IPS-NIHi11 (cell line): ENCODE measurements around the gene TMEM119.
"Not testable (repeated sequence)": the region's sequence is repeated elsewhere in the genome, so short reads cannot be mapped to it uniquely, and the experiment has no call there.

Experiments
- DNase-seq: peaks from one replicate; pipeline ENCODE4 v3.0.0; 2012; ENCODE audit warnings: mixed read lengths, low spot score

The TMEM119 gene

DNA sequence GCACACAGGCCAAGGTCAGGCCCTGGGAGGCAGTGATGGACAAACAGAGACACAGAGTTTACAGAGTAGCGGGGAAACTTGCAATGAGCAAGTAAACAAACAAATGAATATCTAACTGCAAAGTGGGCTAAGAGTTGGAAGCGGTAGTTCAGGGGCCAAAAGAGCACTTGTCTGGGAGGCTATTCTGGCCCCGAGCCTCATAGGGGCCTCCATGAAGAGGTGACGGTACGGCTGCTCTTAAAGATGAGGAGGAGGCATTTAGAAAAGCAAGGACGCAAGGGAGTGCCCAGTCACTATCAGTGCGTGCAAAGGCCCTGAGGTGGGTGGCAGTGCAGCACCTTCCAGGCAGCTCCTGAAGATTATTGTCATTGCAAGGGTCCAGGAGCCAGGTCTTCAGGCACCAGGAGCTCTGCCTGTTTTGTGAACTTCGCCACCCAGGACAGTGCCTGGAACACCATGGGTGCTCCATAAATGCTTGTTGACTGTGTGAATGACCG is 4.4 kb upstream of the TMEM119 start:
- DNase-seq = no peak

GRCh38 chr12:108600702-108601007 is 2.8 kb upstream of the TMEM119 start:
- no peak for DNase-seq

- DNase-seq = no peak
Observed at GRCh38 chr12:108599948-108600701, 2.2 kb upstream of the TMEM119 start.

- no peak for DNase-seq
Observed at GRCh38 chr12:108599541-108599940, 1.7 kb upstream of the TMEM119 start.

DNA sequence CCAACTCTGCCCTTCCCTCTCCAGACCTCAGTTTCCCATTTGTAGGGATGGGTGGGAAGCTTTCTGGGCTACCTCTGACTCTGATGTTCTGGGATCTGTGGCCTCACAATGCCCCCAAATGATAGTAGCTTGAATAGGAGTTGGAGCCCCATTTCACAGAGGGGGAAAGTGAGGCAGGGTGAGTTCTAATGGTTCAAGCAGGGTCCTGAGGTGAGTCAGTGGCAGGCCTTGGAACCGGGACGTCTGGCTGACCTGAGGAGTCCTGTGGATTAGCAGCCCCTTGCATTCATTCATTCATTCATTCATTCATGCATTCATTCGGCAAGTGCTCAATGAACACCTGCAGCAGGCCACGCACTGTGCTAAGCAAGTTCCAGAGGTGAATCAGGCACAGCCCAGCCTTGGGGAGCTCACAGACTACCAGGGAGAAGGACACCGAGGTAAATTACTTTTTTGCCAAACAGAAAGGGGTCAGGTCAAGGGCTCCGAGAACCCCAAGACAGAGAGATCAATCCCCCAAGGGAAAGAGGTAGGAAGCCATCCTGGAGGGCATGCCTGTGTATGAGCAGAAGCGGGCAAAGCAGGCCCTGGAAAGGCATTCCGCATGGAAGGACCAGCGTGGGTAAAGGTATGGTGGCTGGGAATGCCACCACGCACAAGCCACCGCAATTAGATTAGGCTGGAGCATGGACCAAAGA is 818 bp upstream of the TMEM119 start:
- DNase-seq = no peak

- DNase-seq = no peak
Observed at GRCh38 chr12:108596854-108597558, 878 bp downstream of the TMEM119 start.

DNA sequence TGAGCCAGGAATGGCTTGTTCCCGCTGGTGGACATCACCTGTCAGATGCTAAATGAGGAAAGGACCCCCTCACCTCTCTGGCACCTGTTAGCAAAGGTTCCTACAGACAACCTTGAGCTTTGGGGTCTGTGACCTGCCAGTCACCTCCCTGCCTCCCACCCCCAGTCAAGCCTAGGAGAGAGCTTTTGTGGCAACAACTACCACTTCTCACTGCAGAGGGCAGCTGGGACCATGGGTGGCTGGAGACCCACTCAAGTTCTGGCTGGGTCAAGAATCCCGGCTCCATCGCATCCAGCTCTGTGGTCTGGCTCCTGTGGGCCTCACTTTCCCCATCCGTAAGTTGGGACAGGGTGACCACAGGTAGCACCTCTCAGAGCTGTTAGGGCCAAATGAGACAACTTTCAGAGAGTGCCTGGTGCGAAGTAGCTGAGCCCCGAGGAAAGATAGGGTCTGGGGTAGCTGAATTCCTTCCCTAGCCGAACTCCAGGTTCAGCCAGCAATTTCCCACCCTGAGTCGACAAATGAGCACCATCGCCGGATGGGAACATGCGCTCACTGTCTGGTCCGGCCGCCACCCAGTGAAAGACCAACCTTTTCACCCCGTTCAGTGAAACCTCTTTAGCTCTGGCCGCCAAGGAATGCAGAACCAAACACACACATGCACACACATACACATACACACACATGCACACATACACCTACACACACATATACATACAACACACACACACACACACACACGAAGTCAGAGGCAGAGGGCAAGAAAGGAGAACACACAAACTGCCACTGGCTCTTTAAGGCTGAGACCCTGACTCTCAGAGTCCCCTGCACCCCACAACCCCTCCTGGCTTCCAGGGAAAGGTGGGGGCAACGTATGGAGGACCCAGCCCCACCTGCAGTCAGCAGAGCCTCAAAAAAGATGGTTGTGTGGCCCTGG is 1.9 kb downstream of the TMEM119 start:
- no peak for DNase-seq

GRCh38 chr12:108594960-108595710 is 2.7 kb downstream of the TMEM119 start:
- DNase-seq = no peak

- no peak for DNase-seq
Observed at GRCh38 chr12:108594323-108594903, 3.5 kb downstream of the TMEM119 start.

DNA sequence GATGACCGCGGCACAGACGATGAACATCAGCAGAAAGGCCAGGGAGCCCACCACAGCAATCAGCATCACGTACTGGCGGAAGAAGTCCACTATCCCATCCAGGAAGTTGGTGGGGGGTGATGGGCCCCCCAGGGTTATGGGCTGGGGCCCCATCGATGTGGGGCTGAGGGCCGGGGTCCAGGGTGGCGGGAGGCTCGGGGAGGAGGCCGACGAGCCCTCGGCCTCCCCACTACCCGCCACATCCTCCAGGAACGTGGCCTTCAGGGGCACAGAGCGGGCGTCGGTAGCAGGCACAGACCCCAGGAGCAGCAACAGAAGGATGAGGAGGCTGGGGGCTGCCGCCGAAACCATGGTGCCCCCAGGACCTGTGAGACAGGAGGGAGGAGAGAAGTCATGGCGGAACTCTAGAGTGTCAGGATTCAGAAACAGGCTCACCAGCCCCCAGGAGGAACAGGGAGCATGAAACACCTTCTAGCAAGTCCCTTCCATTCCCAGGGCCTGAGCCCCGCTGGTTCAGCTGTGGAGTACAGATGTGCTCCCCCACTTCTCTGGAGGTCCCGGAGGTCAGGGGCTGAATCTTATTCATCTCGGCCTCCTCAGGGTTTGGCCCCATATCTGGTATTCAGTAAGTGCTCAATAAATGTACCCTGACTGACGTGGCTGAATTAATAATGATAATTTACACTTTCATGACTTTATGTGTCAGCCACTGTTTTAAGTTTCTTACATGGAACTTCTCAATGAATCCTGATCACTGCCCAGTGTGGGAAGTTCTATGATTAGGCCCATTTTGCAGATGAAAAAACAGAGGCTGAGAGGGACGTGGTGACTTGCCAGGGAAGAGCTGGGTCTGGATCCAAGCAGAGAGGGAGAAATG is 5.6 kb downstream of the TMEM119 start:
- DNase-seq = no peak

DNA sequence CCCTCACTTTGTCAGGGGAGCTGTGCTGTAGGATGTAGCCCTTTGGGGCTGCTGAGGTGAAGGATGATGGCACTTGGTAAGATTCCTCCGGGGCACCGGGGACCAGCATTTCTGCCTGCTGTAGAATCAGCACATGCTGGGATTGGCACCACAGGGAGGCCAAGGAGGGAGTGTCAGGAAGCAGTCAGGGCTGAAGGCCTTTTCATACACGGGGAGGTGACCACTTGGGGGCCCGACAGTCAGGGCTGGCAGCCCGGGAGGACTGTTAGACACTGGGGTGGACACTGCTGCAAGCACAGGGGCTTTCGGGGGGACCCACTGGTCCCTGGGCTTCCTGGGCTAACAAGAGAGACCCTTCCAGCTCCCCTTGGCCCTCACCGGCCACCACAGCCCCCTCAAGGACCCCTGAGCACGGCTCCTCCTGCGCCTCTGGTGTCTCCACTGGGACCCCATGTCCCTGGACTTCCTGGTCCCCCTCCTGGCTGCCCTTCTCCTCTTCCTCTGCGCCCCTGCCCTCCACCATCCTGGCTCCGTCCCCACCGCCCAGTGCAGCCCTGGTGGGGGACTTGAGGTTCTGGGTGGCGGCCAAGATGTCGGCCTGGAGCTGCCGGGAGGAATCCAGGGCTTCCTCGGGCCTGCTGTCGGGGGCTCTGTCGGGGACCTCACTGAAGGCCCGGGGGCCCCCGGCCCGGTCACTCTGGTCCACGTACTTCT is 6.5 kb downstream of the TMEM119 start:
- DNase-seq = no peak

GRCh38 chr12:108590463-108590862 is 7.4 kb downstream of the TMEM119 start:
- DNase-seq = not testable (repeated sequence)

DNA sequence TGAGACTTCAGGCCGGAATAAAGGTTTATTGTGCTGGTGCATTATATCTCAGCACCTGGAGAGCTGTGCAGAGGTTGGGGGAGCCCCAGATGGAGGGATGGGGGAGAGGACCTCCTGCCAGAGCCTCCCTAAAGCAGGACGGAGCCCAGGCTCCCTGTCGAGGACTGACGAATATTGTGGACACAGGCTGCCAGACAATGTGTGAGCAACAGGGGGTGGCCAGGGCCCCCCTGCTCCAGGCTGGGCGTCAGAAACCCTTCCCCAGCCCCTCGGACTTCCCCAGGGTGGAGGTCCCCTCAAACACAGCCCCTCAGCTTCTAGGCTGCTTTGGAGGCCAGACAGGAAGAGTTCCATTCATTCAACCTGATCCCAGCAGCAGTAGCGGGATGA is 8.0 kb downstream of the TMEM119 start:
- DNase-seq = no peak

GRCh38 chr12:108589028-108589839 is 8.7 kb downstream of the TMEM119 start:
- peak; percentile 68 for DNase-seq

DNA sequence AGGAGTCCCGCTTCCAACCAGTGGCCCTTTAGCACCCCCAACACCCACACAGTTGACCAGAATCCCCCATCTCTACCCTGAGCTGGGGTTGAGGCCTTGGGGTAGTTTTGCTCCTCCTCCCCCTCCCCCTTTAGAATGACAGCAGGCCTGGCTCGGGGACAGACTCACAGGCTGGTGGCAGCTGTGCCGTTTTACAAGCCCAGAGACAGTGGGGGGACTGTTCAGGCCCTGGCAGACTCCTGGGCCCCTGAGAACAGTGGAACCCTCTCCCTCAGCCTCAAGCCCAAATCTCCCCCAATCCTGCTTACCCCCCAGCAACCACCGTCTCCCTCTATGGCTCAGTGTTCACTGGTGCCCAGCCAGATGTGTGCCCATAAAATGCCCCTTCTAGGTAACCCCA is 10.1 kb downstream of the TMEM119 start:
- no peak for DNase-seq

- no peak for DNase-seq
Observed at GRCh38 chr12:108586306-108586705, 11.6 kb downstream of the TMEM119 start.

GRCh38 chr12:108585864-108586263 is 12.0 kb downstream of the TMEM119 start:
- no peak for DNase-seq

DNA sequence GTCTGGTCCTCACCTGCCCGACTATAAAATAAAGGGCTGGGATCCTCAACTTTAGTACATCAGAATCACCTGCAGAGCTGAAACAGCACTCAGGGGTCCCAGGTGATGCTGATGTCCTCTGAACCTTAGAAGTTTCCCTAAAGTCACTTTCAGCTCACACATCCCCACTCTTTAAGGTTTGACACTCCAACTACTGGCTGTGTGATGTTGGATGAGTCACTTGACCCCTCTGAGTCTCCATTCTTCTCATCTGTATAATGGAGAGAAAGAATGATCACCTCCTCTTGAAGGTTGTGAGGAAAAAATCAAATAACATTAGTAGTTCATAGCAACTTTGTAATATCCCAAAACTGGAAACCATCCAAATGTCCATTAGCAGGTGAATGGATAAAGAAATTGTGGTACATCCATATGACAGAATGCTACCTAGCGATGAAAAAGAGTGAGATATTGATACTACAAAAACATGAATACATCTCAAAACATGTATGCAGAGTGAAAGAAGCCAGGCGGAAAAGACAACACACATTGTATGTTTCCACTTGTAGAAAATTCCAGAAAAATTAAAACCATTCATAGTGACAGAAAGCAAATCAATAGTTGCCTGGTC is 13.3 kb downstream of the TMEM119 start:
- DNase-seq = no peak
